A673 (cell line): Measurements from ENCODE around the gene RGS21. TPM values are rescaled to one million over a fixed set of nuclear protein-coding genes. Genes with fewer than 3 reads are reported as not detected.

Experiments used
- BruUV-seq: library from RNA; stranded (reverse); fragments of 400-500 nt; replicated peaks from 2 replicates; lab custom pipeline; 2021; lab: Mats Ljungman, UMichigan
- CTCF ChIA-PET: fragments of 300-600 bp; sonication (Branson Sonifier 250); formaldehyde crosslinking; loops from one replicate; lab custom pipeline; 2022; ENCODE audit warnings: antibody characterized with exemption; lab: Charles Lee
- POLR2A ChIA-PET: fragments of 300-600 bp; sonication (Branson Sonifier 250); formaldehyde crosslinking; loops from one replicate; lab custom pipeline; 2022; ENCODE audit warnings: antibody characterized with exemption; ENCODE audit not compliant: low non-redundant PET; lab: Charles Lee
- DNase-seq: peaks from one replicate; pipeline ENCODE4 v3.0.0-alpha.2; 2015; ENCODE audit warnings: low spot score
- H3K27ac ChIP-seq: fragments of 200-600 bp; sonication (generic); 2 replicates; pipeline ENCODE4 v1.5.1; 2016; ENCODE audit warnings: mixed run types, low read depth, mild to moderate bottlenecking, mixed read lengths, antibody characterized with exemption, low read length; ENCODE audit not compliant: poor library complexity, severe bottlenecking
- H3K27me3 ChIP-seq: fragments of 200-600 bp; sonication (generic); replicated peaks from 2 replicates; pipeline ENCODE4 v1.6.1; 2017; ENCODE audit warnings: mixed run types, low read depth, mild to moderate bottlenecking, mixed read lengths, antibody characterized with exemption, low read length; ENCODE audit not compliant: insufficient read depth, poor library complexity
- H3K36me3 ChIP-seq: fragments of 200-600 bp; sonication (generic); 2 replicates; pipeline ENCODE4 v1.6.1; 2016; ENCODE audit warnings: mixed run types, mild to moderate bottlenecking, mixed read lengths, antibody characterized with exemption, low read length; ENCODE audit not compliant: insufficient read depth, poor library complexity, severe bottlenecking
- H3K4me1 ChIP-seq: fragments of 200-600 bp; sonication (generic); 2 replicates; pipeline ENCODE4 v1.6.1; 2017; ENCODE audit warnings: mixed run types, mild to moderate bottlenecking, mixed read lengths, antibody characterized with exemption, low read length; ENCODE audit not compliant: insufficient read depth, poor library complexity, severe bottlenecking
- H3K4me3 ChIP-seq: fragments of 200-600 bp; sonication (generic); 2 replicates; pipeline ENCODE4 v1.5.1; 2016; ENCODE audit warnings: low read depth, mixed run types, mild to moderate bottlenecking, mixed read lengths, low read length; ENCODE audit not compliant: poor library complexity, severe bottlenecking
- H3K9me3 ChIP-seq: fragments of 200-600 bp; sonication (generic); 2 replicates; pipeline ENCODE4 v1.6.1; 2016; ENCODE audit warnings: mixed run types, low read depth, mild to moderate bottlenecking, mixed read lengths, antibody characterized with exemption, low read length; ENCODE audit not compliant: poor library complexity, severe bottlenecking
- CTCF ChIP-seq: fragments of 300-800, 200-600 bp; sonication (generic); conservative IDR thresholded peaks from 2 replicates; pipeline ENCODE4 v1.5.1; 2017; ENCODE audit warnings: low read depth, mild to moderate bottlenecking, antibody characterized with exemption, low read length, moderate library complexity, mixed read lengths
- EZH2 ChIP-seq: fragments of 200-600 bp; sonication (generic); IDR thresholded peaks from 2 replicates; pipeline ENCODE4 v1.6.1; 2017; ENCODE audit warnings: borderline replicate concordance, low read depth, mild to moderate bottlenecking, mixed read lengths, antibody characterized with exemption, low read length; ENCODE audit not compliant: poor library complexity, severe bottlenecking
- intact Hi-C: fragments of 100-400 bp; cut with micrococcal nuclease; formaldehyde crosslinking; loops from one replicate; pipeline ENCODE4 v1.10.0; 2022; ENCODE audit not compliant: unreplicated experiment
- total RNA-seq: library from RNA; stranded (reverse); gene quantifications from 2 replicates; pipeline ENCODE4 v1.2.3, GENCODE V29; 2021

RGS21 gene
- total RNA-seq, 1 experiment from 2014 or later, result 0.43 TPM

GRCh38 chr1:192399161-192399560 lies 82.4 kb downstream of the RGS21 start:
- BruUV-seq, result no TSS peak
- Histone ChIP-seq H3K4me3 (no peak overlapping the region), H3K4me1 (peaks cover 10% of the 10 kb centered on the region), H3K36me3 (no peaks in the 10 kb centered on the region), H3K9me3 (no peaks in the 10 kb centered on the region), H3K27ac (no peak overlapping the region), H3K27me3 (no peaks in the 10 kb centered on the region)
- POLR2A ChIA-PET, result no interaction called here
- TF ChIP-seq CTCF (no peak), EZH2 (no peak)
- intact Hi-C loops, result no loop called here
- CTCF ChIA-PET, result no interaction called here
- DNase-seq, result no peak

GRCh38 chr1:192401825-192402224 lies 85.0 kb downstream of the RGS21 start:
- ChIA-PET CTCF (interaction anchor here (0.6 kb wide), 1 partner anchor 42 kb away, joined by 3 read pairs; no protein-coding TSS in a partner anchor), POLR2A (no interaction called here)
- Histone ChIP-seq H3K4me1 (peaks cover 11% of the 10 kb centered on the region), H3K36me3 (no peaks in the 10 kb centered on the region), H3K9me3 (no peaks in the 10 kb centered on the region), H3K27ac (no peak overlapping the region), H3K27me3 (no peaks in the 10 kb centered on the region), H3K4me3 (no peak overlapping the region)
- DNase-seq, result no peak
- no TSS peak for BruUV-seq
- intact Hi-C loops, result no loop called here
- TF ChIP-seq CTCF, result no peak
- no peak for TF ChIP-seq EZH2

GRCh38 chr1:192402571-192402970 lies 85.8 kb downstream of the RGS21 start:
- CTCF ChIA-PET, result no interaction called here
- no TSS peak for BruUV-seq
- Histone ChIP-seq H3K27ac (no peak overlapping the region), H3K4me1 (peaks cover 15% of the 10 kb centered on the region), H3K9me3 (no peaks in the 10 kb centered on the region), H3K36me3 (no peaks in the 10 kb centered on the region), H3K27me3 (no peaks in the 10 kb centered on the region), H3K4me3 (no peak overlapping the region)
- DNase-seq, result no peak
- no peak for TF ChIP-seq EZH2
- no peak for TF ChIP-seq CTCF
- intact Hi-C loops, result no loop called here
- POLR2A ChIA-PET, result no interaction called here
